ENCODE measurements around the gene ANKS1B.
"Not testable (repeated sequence)": the region's sequence is repeated elsewhere in the genome, so short reads cannot be mapped to it uniquely, and the experiment has no call there.

Gene ANKS1B

DNA sequence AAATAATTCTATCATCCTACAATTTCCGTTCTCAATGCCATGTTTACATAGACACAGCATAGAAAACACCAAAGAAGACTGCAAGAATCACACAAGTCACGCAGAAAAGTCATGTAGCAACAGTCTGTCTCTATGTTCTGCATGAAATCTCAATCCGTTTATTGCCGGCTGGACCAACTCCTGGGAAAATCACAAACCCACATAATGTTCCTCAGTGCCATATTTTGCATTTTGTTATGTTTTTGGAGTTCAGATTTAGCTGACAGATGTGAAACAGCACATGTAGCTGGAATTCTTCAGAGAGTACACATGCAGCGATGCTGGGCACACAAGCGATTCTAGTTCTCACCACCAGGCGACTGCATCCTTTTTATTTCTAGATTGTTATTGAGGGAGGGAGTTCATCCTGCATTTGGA, 1146.5 kb downstream of the ANKS1B start:
- no peak for DNase-seq (ENCODE audit: low read depth, low spot score)
- Histone ChIP-seq H3K4me3 (ENCODE audit: insufficient read length, low read depth) (no peak overlapping the region), H3K36me3 (ENCODE audit: insufficient read depth, insufficient read length, low read length) (no peaks in the 10 kb centered on the region), H3K9me3 (ENCODE audit: insufficient read depth, low read length) (no peaks in the 10 kb centered on the region), H3K9ac (ENCODE audit: insufficient read length, low read depth) (no peak overlapping the region), H3K4me1 (ENCODE audit: insufficient read depth, insufficient read length) (no peaks in the 10 kb centered on the region), H3K27me3 (ENCODE audit: insufficient read depth, insufficient read length) (no peaks in the 10 kb centered on the region)
- TF ChIP-seq SUZ12 (IDR thresholded peaks at IDR 0.05; ENCODE audit: extremely low read depth, insufficient read depth, insufficient read length), result no peak

DNA sequence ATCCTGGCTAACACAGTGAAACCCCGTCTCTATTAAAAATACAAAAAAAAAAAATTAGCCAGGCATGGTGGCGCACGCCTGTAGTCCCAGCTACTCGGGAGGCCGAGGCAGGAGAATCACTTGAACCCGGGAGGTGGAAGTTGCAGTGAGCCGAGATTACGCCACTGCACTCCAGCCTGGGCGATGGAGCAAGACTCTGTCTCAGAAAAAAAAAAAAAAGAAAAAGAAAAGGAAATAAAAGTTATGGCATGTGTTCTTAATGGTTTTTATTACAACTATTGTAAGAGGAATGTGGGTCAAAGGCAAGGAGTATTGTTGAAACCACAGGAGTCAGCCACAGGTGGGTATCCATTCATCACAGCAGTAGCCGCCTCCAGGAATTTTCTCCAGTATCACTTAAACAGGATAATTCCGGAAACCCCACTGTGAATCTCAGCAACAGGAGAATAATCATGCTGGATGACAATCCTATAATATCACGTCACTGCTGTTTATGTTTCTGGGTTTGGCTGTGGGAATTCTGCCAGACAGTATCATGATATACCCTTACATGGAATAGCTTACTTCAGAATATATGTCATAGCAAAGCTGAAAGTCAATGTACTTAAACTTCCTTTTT, 1147.5 kb downstream of the ANKS1B start:
- H3K4me1 ChIP-seq (ENCODE audit: insufficient read depth, insufficient read length); H3K4me3 ChIP-seq (ENCODE audit: insufficient read length, low read depth); H3K36me3 ChIP-seq (ENCODE audit: insufficient read depth, insufficient read length, low read length); H3K9ac ChIP-seq (ENCODE audit: insufficient read length, low read depth); H3K27me3 ChIP-seq (ENCODE audit: insufficient read depth, insufficient read length); H3K9me3 ChIP-seq (ENCODE audit: insufficient read depth, low read length); DNase-seq (ENCODE audit: low read depth, low spot score): not testable (repeated sequence)

- TF ChIP-seq ZNF274 (IDR thresholded peaks at IDR 0.05; ENCODE audit: low read depth, low read length) (no peak), SUZ12 (IDR thresholded peaks at IDR 0.05; ENCODE audit: extremely low read depth, insufficient read depth, insufficient read length) (no peak), YY1 (IDR thresholded peaks at IDR 0.05; ENCODE audit: insufficient read depth, insufficient read length) (no peak)
- no peak for DNase-seq (ENCODE audit: low read depth, low spot score)
- no peak overlapping the region for H3K4me3 ChIP-seq (ENCODE audit: insufficient read length, low read depth)
- no peaks in the 10 kb centered on the region for H3K9me3 ChIP-seq (ENCODE audit: insufficient read depth, low read length)
- no peaks in the 10 kb centered on the region for H3K27me3 ChIP-seq (ENCODE audit: insufficient read depth, insufficient read length)
- H3K4me1 ChIP-seq (ENCODE audit: insufficient read depth, insufficient read length), result no peaks in the 10 kb centered on the region
- no peak overlapping the region for H3K9ac ChIP-seq (ENCODE audit: insufficient read length, low read depth)
- H3K36me3 ChIP-seq (ENCODE audit: insufficient read depth, insufficient read length, low read length), result no peaks in the 10 kb centered on the region
These were observed 1154.1 kb downstream of the ANKS1B start for GRCh38 chr12:98830657-98831056.

DNA sequence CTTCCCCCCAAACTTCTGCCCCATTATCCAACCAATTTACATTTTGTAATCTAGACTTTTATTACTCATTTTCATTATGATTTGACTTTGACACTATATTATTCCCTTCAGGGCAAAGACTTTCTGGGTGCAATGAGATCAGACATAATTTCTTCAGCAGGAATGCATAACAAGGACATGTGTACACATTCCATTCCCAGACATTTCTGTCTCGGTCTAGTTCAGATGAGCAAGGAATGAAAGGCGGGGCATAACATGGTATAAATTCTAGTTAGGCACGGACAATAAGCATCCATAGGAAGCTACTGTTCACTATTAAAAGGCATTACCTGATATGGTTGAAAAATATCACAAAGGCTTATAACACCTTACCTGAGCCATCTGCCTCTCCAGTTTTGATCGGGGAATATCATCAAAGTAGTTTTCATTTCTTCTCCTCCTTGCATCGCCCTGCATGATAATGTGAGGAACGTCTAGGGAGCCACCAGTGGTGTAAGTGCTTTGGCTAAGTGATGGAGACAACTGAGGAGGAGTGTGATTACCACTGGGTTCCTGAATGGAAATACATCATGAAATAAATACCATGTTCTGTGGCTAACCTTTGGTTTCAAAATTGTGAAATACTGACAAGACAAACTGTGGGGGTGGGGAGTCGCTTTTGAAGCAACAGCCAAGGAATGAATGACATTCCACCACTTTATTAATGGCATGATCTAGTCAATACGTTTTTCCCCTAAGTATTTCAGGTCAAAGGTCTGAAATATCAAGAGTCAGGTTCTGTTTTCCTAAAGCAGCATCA, 1155.7 kb downstream of the ANKS1B start:
- no peaks in the 10 kb centered on the region for H3K9me3 ChIP-seq (ENCODE audit: insufficient read depth, low read length)
- no peak overlapping the region for H3K4me3 ChIP-seq (ENCODE audit: insufficient read length, low read depth)
- H3K27me3 ChIP-seq (ENCODE audit: insufficient read depth, insufficient read length), result no peaks in the 10 kb centered on the region
- H3K36me3 ChIP-seq (ENCODE audit: insufficient read depth, insufficient read length, low read length), result no peaks in the 10 kb centered on the region
- no peak for TF ChIP-seq YY1 (IDR thresholded peaks at IDR 0.05; ENCODE audit: insufficient read depth, insufficient read length)
- TF ChIP-seq SUZ12 (IDR thresholded peaks at IDR 0.05; ENCODE audit: extremely low read depth, insufficient read depth, insufficient read length), result no peak
- no peak for TF ChIP-seq ZNF274 (IDR thresholded peaks at IDR 0.05; ENCODE audit: low read depth, low read length)
- no peak overlapping the region for H3K9ac ChIP-seq (ENCODE audit: insufficient read length, low read depth)
- no peaks in the 10 kb centered on the region for H3K4me1 ChIP-seq (ENCODE audit: insufficient read depth, insufficient read length)
- no peak for DNase-seq (ENCODE audit: low read depth, low spot score)

GRCh38 chr12:98823012-98823411, 1161.7 kb downstream of the ANKS1B start:
- Histone ChIP-seq H3K36me3 (ENCODE audit: insufficient read depth, insufficient read length, low read length) (no peaks in the 10 kb centered on the region), H3K9ac (ENCODE audit: insufficient read length, low read depth) (no peak overlapping the region), H3K4me1 (ENCODE audit: insufficient read depth, insufficient read length) (peaks cover 3% of the 10 kb centered on the region), H3K4me3 (ENCODE audit: insufficient read length, low read depth) (no peak overlapping the region), H3K27me3 (ENCODE audit: insufficient read depth, insufficient read length) (no peaks in the 10 kb centered on the region), H3K9me3 (ENCODE audit: insufficient read depth, low read length) (no peaks in the 10 kb centered on the region)
- DNase-seq (ENCODE audit: low read depth, low spot score), result no peak
- TF ChIP-seq SUZ12 (IDR thresholded peaks at IDR 0.05; ENCODE audit: extremely low read depth, insufficient read depth, insufficient read length), result no peak
- TF ChIP-seq ZNF274 (IDR thresholded peaks at IDR 0.05; ENCODE audit: low read depth, low read length), result no peak
- no peak for TF ChIP-seq YY1 (IDR thresholded peaks at IDR 0.05; ENCODE audit: insufficient read depth, insufficient read length)

DNA sequence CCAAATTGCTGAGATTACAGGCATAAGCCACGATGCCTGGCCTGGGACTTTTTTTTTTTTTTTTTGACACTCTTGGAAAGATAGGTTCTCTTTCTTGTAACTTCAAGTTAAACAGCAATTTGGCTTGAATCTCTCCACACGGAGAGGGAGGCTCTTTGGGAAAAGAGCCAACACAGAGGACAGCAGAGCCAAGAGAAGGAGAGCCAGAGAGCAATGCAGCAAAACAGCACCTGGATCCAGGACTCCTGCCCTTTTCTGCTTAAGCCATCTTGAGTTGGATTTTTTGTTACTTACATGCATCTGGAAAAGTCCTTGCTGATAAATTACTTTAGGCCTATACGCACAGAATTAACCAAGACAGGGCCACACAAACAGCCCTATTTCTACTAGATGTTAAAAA, 1162.9 kb downstream of the ANKS1B start:
- Histone ChIP-seq H3K36me3 (ENCODE audit: insufficient read depth, insufficient read length, low read length) (no peaks in the 10 kb centered on the region), H3K9me3 (ENCODE audit: insufficient read depth, low read length) (no peaks in the 10 kb centered on the region), H3K27me3 (ENCODE audit: insufficient read depth, insufficient read length) (no peaks in the 10 kb centered on the region), H3K4me3 (ENCODE audit: insufficient read length, low read depth) (no peak overlapping the region), H3K9ac (ENCODE audit: insufficient read length, low read depth) (no peak overlapping the region), H3K4me1 (ENCODE audit: insufficient read depth, insufficient read length) (peaks cover 3% of the 10 kb centered on the region)
- no peak for TF ChIP-seq SUZ12 (IDR thresholded peaks at IDR 0.05; ENCODE audit: extremely low read depth, insufficient read depth, insufficient read length)
- TF ChIP-seq YY1 (IDR thresholded peaks at IDR 0.05; ENCODE audit: insufficient read depth, insufficient read length), result no peak
- TF ChIP-seq ZNF274 (IDR thresholded peaks at IDR 0.05; ENCODE audit: low read depth, low read length), result no peak
- no peak for DNase-seq (ENCODE audit: low read depth, low spot score)

DNA sequence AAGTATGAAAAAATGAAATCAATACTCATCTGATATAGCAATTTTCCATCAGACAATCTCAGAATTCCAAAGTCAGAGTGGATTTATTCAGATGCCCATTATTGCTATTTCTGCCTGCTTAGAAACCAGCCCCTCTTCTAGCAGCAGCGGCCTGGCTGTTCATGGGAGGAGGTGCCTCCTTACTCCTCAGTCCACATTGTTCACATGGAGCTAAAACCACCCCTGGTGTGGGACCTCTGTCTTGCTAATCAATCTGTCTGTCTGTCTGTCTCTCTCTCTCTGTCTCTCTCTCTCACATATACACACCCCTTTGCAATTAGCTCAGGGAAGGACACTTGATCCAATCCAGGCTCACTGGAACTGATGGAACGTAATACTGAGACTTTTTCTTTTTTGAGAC, 1163.5 kb downstream of the ANKS1B start:
- no peak overlapping the region for H3K9ac ChIP-seq (ENCODE audit: insufficient read length, low read depth)
- peaks cover 3% of the 10 kb centered on the region for H3K4me1 ChIP-seq (ENCODE audit: insufficient read depth, insufficient read length)
- no peak for TF ChIP-seq SUZ12 (IDR thresholded peaks at IDR 0.05; ENCODE audit: extremely low read depth, insufficient read depth, insufficient read length)
- no peaks in the 10 kb centered on the region for H3K27me3 ChIP-seq (ENCODE audit: insufficient read depth, insufficient read length)
- DNase-seq (ENCODE audit: low read depth, low spot score), result peak; percentile 71
- no peaks in the 10 kb centered on the region for H3K9me3 ChIP-seq (ENCODE audit: insufficient read depth, low read length)
- no peaks in the 10 kb centered on the region for H3K36me3 ChIP-seq (ENCODE audit: insufficient read depth, insufficient read length, low read length)
- no peak overlapping the region for H3K4me3 ChIP-seq (ENCODE audit: insufficient read length, low read depth)
